Measurements from ENCODE around the gene PALB2.
"Not testable (repeated sequence)": the region's sequence is repeated elsewhere in the genome, so short reads cannot be mapped to it uniquely, and the experiment has no call there.

- TF ChIP-seq SMC3 (IDR thresholded peaks at IDR 0.05; ENCODE audit: borderline replicate concordance, low read length); KAT2A (conservative IDR thresholded peaks at IDR 0.05; ENCODE audit: control insufficient read depth, low read depth, low read length); POLR2A (IDR thresholded peaks at IDR 0.05; ENCODE audit: low read depth, low read length); ESRRA (IDR thresholded peaks at IDR 0.05; ENCODE audit: low read length); EZH2 (IDR thresholded peaks at IDR 0.05; ENCODE audit: borderline replicate concordance, control insufficient read depth, low read depth, low read length): not testable (repeated sequence)
- TF ChIP-seq, protein P1, sequence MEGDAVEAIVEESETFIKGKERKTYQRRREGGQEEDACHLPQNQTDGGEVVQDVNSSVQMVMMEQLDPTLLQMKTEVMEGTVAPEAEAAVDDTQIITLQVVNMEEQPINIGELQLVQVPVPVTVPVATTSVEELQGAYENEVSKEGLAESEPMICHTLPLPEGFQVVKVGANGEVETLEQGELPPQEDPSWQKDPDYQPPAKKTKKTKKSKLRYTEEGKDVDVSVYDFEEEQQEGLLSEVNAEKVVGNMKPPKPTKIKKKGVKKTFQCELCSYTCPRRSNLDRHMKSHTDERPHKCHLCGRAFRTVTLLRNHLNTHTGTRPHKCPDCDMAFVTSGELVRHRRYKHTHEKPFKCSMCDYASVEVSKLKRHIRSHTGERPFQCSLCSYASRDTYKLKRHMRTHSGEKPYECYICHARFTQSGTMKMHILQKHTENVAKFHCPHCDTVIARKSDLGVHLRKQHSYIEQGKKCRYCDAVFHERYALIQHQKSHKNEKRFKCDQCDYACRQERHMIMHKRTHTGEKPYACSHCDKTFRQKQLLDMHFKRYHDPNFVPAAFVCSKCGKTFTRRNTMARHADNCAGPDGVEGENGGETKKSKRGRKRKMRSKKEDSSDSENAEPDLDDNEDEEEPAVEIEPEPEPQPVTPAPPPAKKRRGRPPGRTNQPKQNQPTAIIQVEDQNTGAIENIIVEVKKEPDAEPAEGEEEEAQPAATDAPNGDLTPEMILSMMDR (IDR thresholded peaks at IDR 0.05 in 2 of 3, conservative IDR thresholded peaks at IDR 0.05 in 1 of 3; ENCODE audit: control insufficient read depth in 2 of 3, extremely low read depth in 1 of 3, insufficient read depth in 1 of 3, low read depth in 3 of 3, low read length in 3 of 3) = not testable (repeated sequence)
- TF ChIP-seq, protein P2, sequence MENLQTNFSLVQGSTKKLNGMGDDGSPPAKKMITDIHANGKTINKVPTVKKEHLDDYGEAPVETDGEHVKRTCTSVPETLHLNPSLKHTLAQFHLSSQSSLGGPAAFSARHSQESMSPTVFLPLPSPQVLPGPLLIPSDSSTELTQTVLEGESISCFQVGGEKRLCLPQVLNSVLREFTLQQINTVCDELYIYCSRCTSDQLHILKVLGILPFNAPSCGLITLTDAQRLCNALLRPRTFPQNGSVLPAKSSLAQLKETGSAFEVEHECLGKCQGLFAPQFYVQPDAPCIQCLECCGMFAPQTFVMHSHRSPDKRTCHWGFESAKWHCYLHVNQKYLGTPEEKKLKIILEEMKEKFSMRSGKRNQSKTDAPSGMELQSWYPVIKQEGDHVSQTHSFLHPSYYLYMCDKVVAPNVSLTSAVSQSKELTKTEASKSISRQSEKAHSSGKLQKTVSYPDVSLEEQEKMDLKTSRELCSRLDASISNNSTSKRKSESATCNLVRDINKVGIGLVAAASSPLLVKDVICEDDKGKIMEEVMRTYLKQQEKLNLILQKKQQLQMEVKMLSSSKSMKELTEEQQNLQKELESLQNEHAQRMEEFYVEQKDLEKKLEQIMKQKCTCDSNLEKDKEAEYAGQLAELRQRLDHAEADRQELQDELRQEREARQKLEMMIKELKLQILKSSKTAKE (IDR thresholded peaks at IDR 0.05; ENCODE audit: low read depth, poor library complexity, severe bottlenecking) = not testable (repeated sequence)
Measured at GRCh38 chr16:23610905-23611304, 30.2 kb downstream of the PALB2 start.
